22Rv1 (cell line): Measurements from ENCODE around the gene EXOC4.

ENCODE experiments used
- CTCF ChIP-seq: fragments of 450-650 bp; IDR thresholded peaks from 2 replicates; pipeline ENCODE4 v1.5.1; 2017; ENCODE audit warnings: mild to moderate bottlenecking
- ZFX ChIP-seq: fragments of 450-650 bp; IDR thresholded peaks from 2 replicates; pipeline ENCODE4 v1.6.1; 2017; ENCODE audit warnings: antibody characterized with exemption, borderline replicate concordance

GRCh38 chr7:133698127-133698526 lies 445.2 kb downstream of the EXOC4 start:
- no peak for TF ChIP-seq CTCF
- TF ChIP-seq ZFX: no peak
